GM06990 (cell line): ENCODE results near the gene HMX3.

Source experiments
- DNase-seq: peaks from one replicate; pipeline ENCODE4 v3.0.0-alpha.2; 2011; ENCODE audit not compliant: insufficient read length; ENCODE audit errors: extremely low read depth
- H3K27me3 ChIP-seq: replicated peaks from 2 replicates; pipeline ENCODE4 v1.6.0; 2011; ENCODE audit warnings: low read length; ENCODE audit not compliant: control insufficient read depth, insufficient read depth
- H3K36me3 ChIP-seq: 2 replicates; pipeline ENCODE4 v1.5.1; 2011; ENCODE audit warnings: low read length; ENCODE audit not compliant: control insufficient read depth, insufficient read depth
- H3K4me3 ChIP-seq: replicated peaks from 2 replicates; pipeline ENCODE4 v1.5.1; 2011; ENCODE audit warnings: low read depth, mild to moderate bottlenecking, control low read depth, low read length
- TF ChIP-seq, protein P1 (sequence below): IDR thresholded peaks from 2 replicates; pipeline ENCODE4 v1.5.1; 2011; ENCODE audit warnings: low read length, control low read depth, mild to moderate bottlenecking, inconsistent platforms; ENCODE audit not compliant: insufficient read depth, poor library complexity, severe bottlenecking

HMX3 gene

DNA sequence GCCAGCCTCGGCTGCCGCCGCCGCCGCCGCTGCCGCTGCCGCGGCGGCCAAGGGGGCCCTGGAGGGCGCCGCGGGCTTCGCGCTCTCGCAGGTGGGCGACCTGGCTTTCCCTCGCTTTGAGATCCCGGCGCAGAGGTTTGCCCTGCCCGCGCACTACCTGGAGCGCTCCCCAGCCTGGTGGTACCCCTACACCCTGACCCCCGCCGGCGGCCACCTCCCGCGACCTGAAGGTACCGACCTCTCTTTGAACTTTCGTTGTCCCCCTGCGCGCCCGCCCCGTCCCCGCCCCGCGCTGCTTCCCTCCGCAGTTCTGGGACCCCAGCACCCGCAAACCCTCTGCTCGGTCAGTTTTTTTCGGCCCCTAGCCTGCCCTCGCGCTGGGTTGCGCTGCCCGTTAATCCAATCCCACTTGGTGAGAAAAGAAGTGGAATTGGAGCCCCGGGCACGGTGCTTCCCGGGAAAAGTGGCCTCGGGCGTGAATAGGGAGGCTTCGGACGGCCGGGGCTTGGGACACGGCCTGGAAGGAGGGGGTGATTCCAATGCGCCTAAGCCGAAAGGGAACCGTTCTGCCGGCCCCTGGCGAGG lies 543 bp downstream of the HMX3 start:
- H3K36me3 ChIP-seq = no peaks in the 10 kb centered on the region
- H3K27me3 ChIP-seq = no peaks in the 10 kb centered on the region; the same call in none of the 2 replicates
- DNase-seq = peak; percentile 62
- TF ChIP-seq, protein P1, sequence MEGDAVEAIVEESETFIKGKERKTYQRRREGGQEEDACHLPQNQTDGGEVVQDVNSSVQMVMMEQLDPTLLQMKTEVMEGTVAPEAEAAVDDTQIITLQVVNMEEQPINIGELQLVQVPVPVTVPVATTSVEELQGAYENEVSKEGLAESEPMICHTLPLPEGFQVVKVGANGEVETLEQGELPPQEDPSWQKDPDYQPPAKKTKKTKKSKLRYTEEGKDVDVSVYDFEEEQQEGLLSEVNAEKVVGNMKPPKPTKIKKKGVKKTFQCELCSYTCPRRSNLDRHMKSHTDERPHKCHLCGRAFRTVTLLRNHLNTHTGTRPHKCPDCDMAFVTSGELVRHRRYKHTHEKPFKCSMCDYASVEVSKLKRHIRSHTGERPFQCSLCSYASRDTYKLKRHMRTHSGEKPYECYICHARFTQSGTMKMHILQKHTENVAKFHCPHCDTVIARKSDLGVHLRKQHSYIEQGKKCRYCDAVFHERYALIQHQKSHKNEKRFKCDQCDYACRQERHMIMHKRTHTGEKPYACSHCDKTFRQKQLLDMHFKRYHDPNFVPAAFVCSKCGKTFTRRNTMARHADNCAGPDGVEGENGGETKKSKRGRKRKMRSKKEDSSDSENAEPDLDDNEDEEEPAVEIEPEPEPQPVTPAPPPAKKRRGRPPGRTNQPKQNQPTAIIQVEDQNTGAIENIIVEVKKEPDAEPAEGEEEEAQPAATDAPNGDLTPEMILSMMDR = no peak
- peak overlapping the region; percentile 72 for H3K4me3 ChIP-seq

GRCh38 chr10:123136806-123137642 lies 1.3 kb downstream of the HMX3 start:
- no peaks in the 10 kb centered on the region for H3K36me3 ChIP-seq
- peak overlapping the region; percentile 72 for H3K4me3 ChIP-seq
- TF ChIP-seq, protein P1 = no peak
- H3K27me3 ChIP-seq = no peaks in the 10 kb centered on the region; the same call in none of the 2 replicates
- peak; percentile 82 for DNase-seq

DNA sequence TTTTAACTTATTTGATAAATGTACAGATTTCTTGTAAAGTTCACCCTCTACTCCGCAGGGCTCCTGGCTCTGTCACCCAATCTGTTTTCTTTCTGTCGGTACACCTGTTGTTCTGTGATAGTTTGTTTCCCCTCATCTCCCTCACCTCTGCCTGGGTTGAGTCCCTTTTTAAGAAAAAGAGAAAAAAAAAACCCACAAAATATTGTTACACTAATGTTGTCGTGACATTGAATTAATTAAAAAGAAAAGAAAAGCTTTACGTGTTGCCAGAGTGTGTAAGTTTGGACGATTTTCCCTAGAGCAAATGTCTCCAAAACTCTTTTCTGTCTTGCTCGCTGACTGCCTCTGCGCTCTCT lies 3.4 kb downstream of the HMX3 start:
- Histone ChIP-seq H3K4me3 (peak overlapping the region; percentile 72), H3K27me3 (no peaks in the 10 kb centered on the region; the same call in none of the 2 replicates), H3K36me3 (no peaks in the 10 kb centered on the region)
- TF ChIP-seq, protein P1 = no peak
- DNase-seq = no peak

- H3K4me3 ChIP-seq = peak overlapping the region; percentile 72
- DNase-seq = no peak
- TF ChIP-seq, protein P1 = no peak
- no peaks in the 10 kb centered on the region; the same call in 1 of the 2 replicates for H3K27me3 ChIP-seq
- H3K36me3 ChIP-seq = no peaks in the 10 kb centered on the region
These were observed 3.9 kb downstream of the HMX3 start for GRCh38 chr10:123139521-123140163.

- Histone ChIP-seq H3K36me3 (no peaks in the 10 kb centered on the region), H3K27me3 (no peaks in the 10 kb centered on the region; the same call in 1 of the 2 replicates), H3K4me3 (peak overlapping the region; percentile 72)
- TF ChIP-seq, protein P1 = peak; percentile 63
- peak; percentile 66 for DNase-seq
These were observed 4.6 kb downstream of the HMX3 start for GRCh38 chr10:123140164-123140982.
